ENCODE data around the gene BHLHE23.

- TF ChIP-seq CTCF (IDR thresholded peaks at IDR 0.05): no peak
- no peak for TF ChIP-seq POLR2A (IDR thresholded peaks at IDR 0.05)
Measured at GRCh38 chr20:62962891-62963613, 43.7 kb downstream of the BHLHE23 start.

All from prostate gland (tissue), 2 donors.